Ureter (tissue), 1 donor: ENCODE measurements around the gene SYNCRIP. TPM values are rescaled to one million over a fixed set of nuclear protein-coding genes. Genes with fewer than 3 reads are reported as not detected.
A peak's percentile ranks its signal among the peaks of the same experiment; 100 is the strongest.
"Not testable (repeated sequence)": the region's sequence is repeated elsewhere in the genome, so short reads cannot be mapped to it uniquely, and the experiment has no call there.

ENCODE experiments used
- DNase-seq: peaks from one replicate; pipeline ENCODE4 v3.0.0-alpha.2; 2020; ENCODE audit warnings: low spot score
- total RNA-seq: library from RNA; stranded (reverse); gene quantifications from one replicate; pipeline ENCODE4 v1.2.4, GENCODE V29; 2023
- donor health status: DM: yes; HTN: yes; CAD: no.

SYNCRIP gene
- total RNA-seq, 1 donor from 2014 or later, result 124 TPM

GRCh38 chr6:85669735-85670194, 27.1 kb upstream of the SYNCRIP start:
- DNase-seq, result no peak

DNA sequence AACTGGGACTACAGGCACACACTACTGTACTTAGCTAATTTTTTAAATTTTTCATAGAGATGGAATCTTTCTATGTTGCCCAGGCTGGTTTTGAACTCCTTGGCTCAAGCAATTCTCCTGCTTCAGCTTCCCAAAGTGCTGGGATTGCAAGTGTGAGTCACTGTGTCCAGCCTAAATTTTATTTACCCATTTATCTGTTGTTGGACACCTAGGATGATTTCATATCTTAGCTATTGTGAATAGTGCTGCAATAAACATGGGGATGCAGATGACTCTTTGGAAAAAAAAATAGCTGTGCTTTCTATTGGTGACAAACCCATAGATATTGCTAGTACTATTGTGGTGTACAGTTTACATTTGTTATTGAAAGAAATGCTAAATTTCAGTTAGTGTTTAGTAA, 19.6 kb upstream of the SYNCRIP start:
- no peak for DNase-seq

DNA sequence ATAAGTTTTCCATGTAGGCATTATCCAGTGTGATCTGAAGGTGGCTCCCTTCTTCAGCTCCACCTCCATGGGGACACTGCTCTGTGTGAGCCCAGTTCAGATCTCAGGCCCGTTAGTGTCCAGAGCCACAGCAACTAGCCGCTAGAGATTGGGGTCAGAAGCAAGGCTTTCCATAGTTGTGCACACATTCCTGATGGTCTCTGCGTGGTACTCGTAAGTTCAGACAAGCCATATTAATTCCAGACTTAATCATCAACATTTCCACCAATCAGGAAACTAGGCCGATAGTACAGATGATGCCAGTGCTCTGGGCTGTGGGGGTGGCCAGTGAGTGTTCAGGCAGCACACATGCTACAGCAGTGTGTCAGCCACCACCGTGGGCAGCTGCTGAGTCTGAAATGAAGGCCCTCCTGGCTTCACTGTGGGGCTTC, 17.5 kb upstream of the SYNCRIP start:
- DNase-seq, result no peak

- DNase-seq, result no peak
These were observed 7.9 kb upstream of the SYNCRIP start for GRCh38 chr6:85650606-85651005.

- DNase-seq, result no peak
These were observed 1.6 kb upstream of the SYNCRIP start for GRCh38 chr6:85644279-85644762.

- DNase-seq, result peak; percentile 92
These were observed 1.0 kb upstream of the SYNCRIP start for GRCh38 chr6:85643537-85644278.

DNA sequence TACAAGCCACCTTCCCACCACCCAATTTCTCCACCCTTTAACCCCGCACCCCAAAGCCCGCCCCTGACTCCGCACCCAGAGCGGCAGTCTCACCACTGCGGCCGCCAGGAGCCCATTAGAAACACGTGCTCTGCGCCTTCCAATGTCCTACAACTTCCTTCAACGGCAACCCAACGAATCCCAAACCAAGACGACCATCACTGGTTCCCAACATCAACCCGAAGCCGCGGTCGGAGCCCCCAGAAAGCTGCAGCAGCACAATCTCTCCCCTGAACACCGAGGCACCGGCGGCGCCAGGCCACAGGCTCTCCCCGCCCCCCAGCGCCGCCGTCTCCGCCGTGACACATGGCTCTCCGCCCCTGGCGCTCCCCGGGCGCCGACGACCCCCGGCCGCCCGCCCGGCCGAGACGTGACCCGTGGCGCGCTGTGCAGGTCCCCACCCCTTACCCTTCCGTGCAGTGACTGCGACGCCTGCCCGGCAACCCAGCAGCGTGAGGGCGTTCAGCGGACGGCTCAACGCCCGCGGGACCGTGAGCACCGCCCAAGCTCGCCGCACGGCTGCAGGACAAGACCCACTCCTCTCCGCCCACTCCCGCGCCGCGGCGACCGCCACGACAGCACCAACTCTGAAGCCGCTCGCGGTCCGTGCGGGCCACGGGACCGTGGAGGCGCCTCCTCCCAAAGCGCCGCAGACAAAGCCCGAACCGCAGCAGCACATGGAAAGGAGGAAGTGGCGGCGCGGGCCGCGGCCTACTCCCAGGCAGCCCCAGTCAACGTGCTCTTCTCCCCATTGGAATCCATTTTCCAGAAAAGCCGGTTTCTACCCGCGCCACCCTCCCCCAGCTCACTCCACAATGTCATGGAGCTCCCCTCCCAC, 551 bp downstream of the SYNCRIP start:
- DNase-seq, result peak; percentile 67

DNA sequence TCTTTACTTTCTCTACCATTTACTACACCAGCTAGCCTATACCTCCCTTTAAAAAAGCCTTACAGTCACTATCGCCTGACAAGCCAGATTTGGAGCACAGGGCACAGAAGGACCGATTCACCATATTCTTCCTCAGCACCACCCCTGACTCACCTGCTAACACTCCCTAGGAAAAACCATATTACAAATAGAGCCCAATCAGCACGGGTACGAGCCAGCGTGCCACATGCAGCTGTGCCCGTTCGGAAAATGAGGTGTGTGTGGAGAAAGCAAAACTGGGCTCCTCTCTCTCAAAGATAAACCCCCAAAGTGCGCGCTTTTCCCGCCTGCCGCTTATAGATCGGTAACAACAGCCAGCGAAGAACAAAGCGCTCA, 1.2 kb downstream of the SYNCRIP start:
- DNase-seq, result peak; percentile 45

- DNase-seq, result no peak
These were observed 1.9 kb downstream of the SYNCRIP start for GRCh38 chr6:85640821-85641220.

- DNase-seq, result no peak
These were observed 5.1 kb downstream of the SYNCRIP start for GRCh38 chr6:85637579-85637978.

DNA sequence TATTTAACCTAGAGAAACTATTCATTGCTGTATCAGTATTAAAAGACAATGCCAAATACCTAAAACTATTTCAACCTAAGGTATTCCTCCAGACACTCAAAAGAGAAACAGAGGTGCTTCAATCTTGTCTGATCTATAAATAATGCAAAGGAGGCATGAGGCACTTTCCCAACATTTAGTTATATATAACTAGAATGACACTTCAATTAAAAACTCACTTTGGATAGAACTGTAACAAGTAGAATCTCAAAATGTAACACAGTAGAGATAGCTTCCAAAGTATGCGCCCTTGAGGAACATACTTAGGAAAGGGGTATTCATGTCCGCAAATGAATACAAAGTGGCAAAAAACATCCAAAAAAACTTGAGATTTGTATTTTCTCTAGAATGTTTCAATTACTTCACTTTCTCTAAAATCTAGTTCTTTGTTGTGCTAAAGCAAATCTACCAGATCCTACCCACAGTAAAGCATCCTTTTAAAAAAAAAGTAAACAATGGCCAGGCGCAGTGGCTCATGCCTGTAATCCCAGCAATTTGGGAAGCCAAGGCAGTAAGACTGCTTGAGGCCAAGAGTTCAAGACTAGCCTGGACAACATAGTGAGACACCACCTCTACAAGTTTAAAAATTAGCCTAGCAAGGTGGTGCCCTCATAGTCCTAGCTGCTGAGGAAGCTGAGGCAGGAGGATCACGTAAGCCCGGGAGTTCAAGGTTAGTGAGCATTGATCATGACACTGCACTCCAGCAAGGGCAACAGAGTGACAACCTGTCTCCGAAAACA, 10.3 kb downstream of the SYNCRIP start:
- DNase-seq, result no peak

- not testable (repeated sequence) for DNase-seq
These were observed 11.6 kb downstream of the SYNCRIP start for GRCh38 chr6:85631117-85631516.

DNA sequence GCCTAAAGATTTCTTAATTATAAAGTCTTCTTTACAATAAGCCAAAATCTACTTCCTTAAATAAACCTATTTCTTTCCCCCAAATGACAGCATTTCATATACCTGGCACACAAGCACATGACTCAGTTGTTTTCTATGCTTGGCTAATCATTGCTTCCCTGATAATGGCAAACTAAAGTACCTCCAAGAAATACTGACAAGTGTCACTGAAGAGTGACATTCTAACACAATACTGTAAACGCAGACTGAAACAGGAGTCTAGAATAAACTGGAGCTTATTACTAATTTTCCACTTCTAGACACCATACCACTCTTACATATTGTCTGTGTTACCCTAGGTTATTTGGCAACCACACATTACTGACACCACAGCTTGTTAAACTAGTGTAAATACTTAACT, 14.3 kb downstream of the SYNCRIP start:
- no peak for DNase-seq

DNA sequence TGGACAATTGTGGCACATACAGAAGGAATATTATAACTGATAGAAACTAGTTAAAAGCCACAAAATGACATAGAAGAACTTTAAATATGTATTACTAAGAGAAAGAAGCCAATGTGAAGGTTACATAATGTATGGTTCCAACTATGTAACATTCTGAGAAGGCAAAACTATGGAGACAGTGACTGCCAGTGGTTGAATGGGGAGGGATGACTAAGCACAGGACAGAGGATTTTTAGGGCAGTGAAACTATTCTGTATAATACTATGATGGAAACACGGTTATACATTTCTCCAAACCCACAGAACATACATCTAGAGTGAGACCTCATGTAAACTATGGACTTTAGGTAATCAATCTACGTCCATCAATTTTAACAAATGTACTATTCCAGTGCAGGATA, 22.4 kb downstream of the SYNCRIP start:
- DNase-seq, result no peak

DNA sequence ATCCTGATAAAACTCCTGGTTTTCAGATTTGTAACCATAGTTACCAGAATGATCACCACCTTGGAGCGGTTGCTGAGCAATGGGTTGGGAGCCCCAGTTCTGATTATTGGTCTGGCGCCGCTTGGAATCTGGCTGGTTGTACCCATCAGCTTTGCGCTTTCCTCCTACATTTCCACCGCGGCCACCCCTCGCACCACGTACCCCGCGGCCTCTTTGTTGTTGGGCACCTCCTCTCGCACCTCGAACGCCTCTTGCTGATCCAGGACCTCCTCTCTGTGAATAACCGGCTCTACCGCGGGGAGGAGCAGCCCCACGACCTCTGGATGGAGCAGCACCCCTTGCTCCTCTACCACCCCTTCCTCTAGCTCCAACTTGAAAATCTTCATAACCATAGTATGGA, 27.9 kb downstream of the SYNCRIP start:
- no peak for DNase-seq

DNA sequence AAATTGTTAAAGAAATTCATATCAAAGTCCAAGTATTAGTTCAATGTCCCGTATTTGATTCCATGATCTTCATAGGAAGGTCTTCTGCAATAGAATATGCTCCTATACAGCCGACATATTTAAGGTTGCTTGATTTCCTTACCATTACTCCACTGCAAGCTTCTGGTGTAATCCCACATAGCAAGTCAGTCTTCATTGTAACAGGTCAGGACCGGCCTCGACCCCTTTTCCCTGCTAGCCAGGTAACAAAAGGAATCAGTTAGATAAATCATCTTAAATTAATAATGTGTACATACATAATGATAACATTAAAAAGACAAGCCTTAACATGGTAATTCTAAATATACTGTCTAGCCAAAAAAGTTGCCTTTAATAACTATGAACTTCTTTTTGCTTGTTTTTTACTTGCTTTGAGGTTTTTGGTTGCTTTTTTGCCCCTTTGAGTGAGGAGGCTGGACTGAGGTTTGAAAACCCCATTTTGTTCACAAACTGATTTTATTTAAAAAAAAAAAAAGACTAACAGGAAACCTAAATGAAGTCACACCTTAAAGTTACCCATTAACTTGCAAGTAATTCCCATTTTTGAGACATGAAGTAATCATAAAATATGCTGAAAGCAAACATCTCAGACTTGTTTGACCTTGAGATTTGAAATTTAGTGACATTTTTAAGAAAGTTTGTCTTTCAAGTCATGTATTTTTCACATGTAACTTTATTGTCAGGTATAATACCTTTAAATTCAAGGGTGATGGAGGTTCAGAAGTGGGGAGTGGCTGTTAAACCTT, 29.8 kb downstream of the SYNCRIP start:
- DNase-seq, result no peak

- no peak for DNase-seq
These were observed 32.3 kb downstream of the SYNCRIP start for GRCh38 chr6:85610182-85610895.

DNA sequence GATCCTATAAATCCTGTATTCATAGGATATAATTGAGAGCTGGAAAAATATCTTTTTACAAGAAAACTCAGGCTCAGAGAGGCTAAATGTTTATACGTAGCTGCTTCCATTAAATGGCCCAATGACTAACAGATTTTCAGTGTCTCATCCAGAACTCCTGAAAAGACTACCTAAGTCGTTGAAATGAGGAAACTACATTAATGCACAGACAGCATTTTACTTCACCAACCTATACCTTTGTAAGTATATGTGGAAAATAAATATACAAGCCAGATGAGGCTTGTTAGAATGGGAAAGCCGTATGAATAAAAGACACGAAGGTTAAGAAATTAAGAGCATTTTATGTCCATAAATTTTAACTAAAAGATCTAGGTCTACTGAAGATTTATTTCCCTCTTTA, 40.6 kb downstream of the SYNCRIP start:
- DNase-seq, result no peak

DNA sequence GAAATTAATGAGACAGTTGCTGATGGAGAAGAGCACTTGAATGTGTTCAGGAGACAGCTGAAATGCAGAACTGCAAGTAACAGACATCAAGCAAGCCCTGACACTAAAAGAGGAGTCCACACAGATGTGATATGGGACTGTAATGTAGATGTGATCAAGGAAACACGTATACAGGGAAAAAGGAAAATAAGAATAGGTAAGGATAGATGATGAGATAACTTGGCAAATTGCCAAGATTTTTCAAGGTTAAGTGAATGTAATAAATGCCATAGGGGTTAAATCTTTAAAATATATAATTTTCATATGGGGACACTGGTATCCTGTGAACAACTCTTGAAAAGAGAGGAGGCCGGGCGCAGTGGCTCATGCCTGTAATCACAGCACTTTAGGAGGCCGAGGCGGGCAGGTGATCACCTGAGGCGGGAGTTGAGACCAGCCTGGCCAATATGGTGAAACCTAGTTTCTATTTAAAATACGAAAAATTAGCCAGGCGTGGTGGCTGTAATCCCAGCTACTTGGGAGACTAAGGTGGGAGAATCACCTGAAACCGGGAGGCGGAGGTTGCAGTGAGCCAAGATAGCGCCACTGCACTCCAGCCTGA, 41.9 kb downstream of the SYNCRIP start:
- DNase-seq, result no peak
